ENCODE data around the gene ALS2. TPM values are rescaled to one million over a fixed set of nuclear protein-coding genes. Genes with fewer than 3 reads are reported as not detected.

ALS2 gene
- total RNA-seq, 2 donors from 2014 or later, result 8.0 to 11.7 TPM

DNA sequence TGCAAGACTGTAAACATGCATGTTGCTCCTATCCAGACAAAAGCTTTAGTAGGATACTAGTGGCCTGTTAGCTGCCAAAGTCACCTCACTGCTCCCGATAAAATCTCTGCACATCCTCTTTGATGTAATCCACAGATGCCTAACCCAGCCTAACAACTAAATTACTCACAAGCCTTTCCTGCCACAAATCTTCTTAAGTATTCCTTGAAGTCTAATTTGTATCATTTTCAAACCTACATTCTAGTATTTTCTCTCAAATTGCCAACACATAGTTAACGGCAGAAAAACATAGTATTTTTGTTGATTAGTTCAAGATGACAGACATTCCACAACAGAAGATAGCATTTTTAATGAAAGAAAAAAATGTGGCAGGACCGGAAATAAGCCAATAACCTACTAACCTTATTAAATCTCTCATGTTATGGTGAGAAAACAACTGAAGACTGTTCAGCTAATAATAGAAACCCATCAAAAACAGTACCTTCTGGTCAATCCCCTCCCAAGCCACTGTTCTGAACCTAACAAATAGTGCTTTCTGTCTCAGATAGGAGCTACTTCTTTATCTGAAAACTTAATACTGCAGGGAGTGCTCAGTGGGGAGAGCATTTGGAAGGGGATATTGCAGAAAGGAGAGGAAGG is 82.0 kb downstream of the ALS2 start, which contains the start of gene MPP4:
TSS of gene MPP4 (minus strand) at position 57 of the 639 bp plus-strand sequence. CDS start 4,690 bp downstream, outside the sequence.
- no peak within 1 kb of the TSS for H3K27ac ChIP-seq
- H3K4me3 ChIP-seq, result no peak within 1 kb of the TSS
- no peak within 1 kb of the TSS for H3K9ac ChIP-seq (ENCODE audit: low read depth in 2 of 2, low read length in 2 of 2)
- no peak for DNase-seq
- intact Hi-C loops (cut with DNase I), result no loop called here
- TF ChIP-seq, protein P1, sequence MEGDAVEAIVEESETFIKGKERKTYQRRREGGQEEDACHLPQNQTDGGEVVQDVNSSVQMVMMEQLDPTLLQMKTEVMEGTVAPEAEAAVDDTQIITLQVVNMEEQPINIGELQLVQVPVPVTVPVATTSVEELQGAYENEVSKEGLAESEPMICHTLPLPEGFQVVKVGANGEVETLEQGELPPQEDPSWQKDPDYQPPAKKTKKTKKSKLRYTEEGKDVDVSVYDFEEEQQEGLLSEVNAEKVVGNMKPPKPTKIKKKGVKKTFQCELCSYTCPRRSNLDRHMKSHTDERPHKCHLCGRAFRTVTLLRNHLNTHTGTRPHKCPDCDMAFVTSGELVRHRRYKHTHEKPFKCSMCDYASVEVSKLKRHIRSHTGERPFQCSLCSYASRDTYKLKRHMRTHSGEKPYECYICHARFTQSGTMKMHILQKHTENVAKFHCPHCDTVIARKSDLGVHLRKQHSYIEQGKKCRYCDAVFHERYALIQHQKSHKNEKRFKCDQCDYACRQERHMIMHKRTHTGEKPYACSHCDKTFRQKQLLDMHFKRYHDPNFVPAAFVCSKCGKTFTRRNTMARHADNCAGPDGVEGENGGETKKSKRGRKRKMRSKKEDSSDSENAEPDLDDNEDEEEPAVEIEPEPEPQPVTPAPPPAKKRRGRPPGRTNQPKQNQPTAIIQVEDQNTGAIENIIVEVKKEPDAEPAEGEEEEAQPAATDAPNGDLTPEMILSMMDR (IDR thresholded peaks at IDR 0.05), result no peak
- no peaks in the 10 kb centered on the region for H3K4me1 ChIP-seq
- H3K27me3 ChIP-seq, result no peaks in the 10 kb centered on the region
- no peaks in the 10 kb centered on the region for H3K36me3 ChIP-seq
- no peaks in the 10 kb centered on the region for H3K9me3 ChIP-seq

DNA sequence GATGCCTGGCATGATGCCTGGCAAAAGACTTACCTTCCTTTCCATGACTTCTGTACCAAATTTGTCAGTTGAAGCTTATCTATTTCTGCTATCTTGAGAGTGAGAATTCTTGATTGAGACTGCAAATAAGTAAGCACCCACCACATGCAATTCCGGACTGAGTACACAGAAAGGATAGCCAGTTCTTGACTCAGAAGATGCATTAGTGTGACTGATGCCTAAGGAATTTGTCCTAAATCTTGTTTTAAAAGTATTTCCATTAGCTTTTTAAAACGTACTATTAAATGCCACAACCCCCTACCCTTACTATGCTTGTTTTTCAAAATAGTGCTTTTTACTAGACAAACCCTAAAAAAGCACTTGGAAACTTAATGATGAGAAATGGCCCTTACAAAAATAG is 82.8 kb downstream of the ALS2 start:
- H3K27ac ChIP-seq, result no peak overlapping the region
- H3K27me3 ChIP-seq, result no peaks in the 10 kb centered on the region
- TF ChIP-seq, protein P1 (IDR thresholded peaks at IDR 0.05), result no peak
- no peaks in the 10 kb centered on the region for H3K36me3 ChIP-seq
- H3K9ac ChIP-seq (ENCODE audit: low read depth in 2 of 2, low read length in 2 of 2), result no peak overlapping the region
- intact Hi-C loops (cut with DNase I), result no loop called here
- no peaks in the 10 kb centered on the region for H3K9me3 ChIP-seq
- H3K4me1 ChIP-seq, result no peaks in the 10 kb centered on the region
- H3K4me3 ChIP-seq, result no peak overlapping the region
- DNase-seq, result no peak

DNA sequence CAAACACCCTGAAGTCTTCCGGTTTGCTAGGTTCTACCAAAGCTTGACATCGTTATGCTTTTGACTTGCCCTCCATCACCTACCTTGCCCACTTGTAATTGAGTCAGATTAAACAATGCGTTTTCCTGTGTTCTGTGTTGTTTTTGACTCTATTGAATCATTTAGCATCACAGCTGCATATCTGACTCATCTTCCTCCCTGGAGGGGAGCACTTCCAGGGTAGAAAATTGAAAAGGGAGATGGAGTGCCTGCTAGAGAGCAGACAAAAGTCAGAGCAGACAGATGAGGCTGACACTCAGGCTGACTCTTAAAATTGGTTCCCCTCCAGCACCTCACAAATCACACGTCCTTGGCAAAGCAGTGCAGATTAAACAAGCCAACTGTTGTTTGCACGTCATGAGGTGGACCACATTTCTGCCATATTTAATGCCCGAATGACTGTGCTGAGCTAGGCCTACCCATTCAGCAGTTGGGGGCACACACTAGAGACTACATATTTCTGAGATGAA is 84.5 kb downstream of the ALS2 start:
- Histone ChIP-seq H3K27ac (no peak overlapping the region), H3K36me3 (no peaks in the 10 kb centered on the region), H3K9ac (ENCODE audit: low read depth in 2 of 2, low read length in 2 of 2) (no peak overlapping the region), H3K27me3 (no peaks in the 10 kb centered on the region), H3K4me1 (no peaks in the 10 kb centered on the region), H3K4me3 (no peak overlapping the region), H3K9me3 (no peaks in the 10 kb centered on the region)
- DNase-seq, result no peak
- intact Hi-C loops (cut with DNase I), result no loop called here
- TF ChIP-seq, protein P1 (IDR thresholded peaks at IDR 0.05), result no peak

DNA sequence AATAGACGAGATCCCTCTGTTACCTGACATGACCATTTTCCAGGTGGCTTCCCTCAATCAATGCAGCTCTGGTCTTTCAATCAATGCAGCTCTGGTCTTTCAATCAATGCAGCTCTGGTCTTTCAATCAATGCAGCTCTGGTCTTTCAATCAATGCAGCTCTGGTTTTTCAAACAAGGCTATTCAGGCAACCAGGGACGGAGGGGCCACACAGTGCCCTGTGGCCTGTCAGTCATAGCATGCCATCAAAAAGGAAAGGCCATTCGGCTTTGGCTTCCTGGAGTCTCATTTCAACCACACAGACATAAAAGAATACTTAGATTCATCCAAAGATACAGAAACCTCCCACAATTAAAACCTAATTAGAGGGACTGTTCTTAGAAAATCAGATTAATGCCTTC is 95.6 kb downstream of the ALS2 start:
- Histone ChIP-seq H3K4me1 (no peaks in the 10 kb centered on the region), H3K4me3 (no peak overlapping the region), H3K9me3 (no peaks in the 10 kb centered on the region), H3K27me3 (no peaks in the 10 kb centered on the region), H3K36me3 (no peaks in the 10 kb centered on the region), H3K27ac (no peak overlapping the region), H3K9ac (ENCODE audit: low read depth in 2 of 2, low read length in 2 of 2) (no peak overlapping the region)
- no peak for DNase-seq
- intact Hi-C loops (cut with DNase I), result no loop called here
- TF ChIP-seq, protein P1 (IDR thresholded peaks at IDR 0.05), result no peak

DNA sequence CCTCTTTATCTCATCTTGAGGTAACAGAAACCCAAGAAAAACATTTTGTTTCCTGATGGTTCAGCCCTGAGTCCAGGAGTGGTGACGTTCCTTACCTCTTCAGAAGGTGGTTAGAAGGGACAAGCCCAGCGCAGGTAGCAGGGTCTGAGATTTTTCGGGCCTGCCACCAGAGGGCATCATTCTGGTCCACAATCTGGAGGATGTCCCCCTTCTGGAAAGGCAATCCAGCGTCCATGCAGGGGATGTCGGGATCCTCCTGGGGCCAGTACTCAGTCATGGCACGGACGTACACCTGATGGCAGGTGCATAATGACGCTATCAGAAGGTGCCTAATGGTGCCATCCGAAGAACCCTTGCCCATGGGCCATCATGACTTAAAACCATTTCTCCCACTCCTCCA is 100.0 kb downstream of the ALS2 start:
- no peaks in the 10 kb centered on the region for H3K9me3 ChIP-seq
- intact Hi-C loops (cut with DNase I), result no loop called here
- H3K4me3 ChIP-seq, result no peak overlapping the region
- no peak overlapping the region for H3K9ac ChIP-seq (ENCODE audit: low read depth in 2 of 2, low read length in 2 of 2)
- no peak overlapping the region for H3K27ac ChIP-seq
- peak; percentile 22 for DNase-seq
- no peaks in the 10 kb centered on the region for H3K36me3 ChIP-seq
- H3K4me1 ChIP-seq, result no peaks in the 10 kb centered on the region
- TF ChIP-seq, protein P1 (IDR thresholded peaks at IDR 0.05), result no peak
- no peaks in the 10 kb centered on the region for H3K27me3 ChIP-seq

Measured in colonic mucosa (tissue), 4 donors.